ENCODE measurements around the gene BRD4. TPM values are rescaled to one million over a fixed set of nuclear protein-coding genes. Genes with fewer than 3 reads are reported as not detected.

BRD4 gene
- polyA plus RNA-seq, 3 donors: 3.7 to 19.2 (median 4.2) TPM

- TF ChIP-seq, protein P1, sequence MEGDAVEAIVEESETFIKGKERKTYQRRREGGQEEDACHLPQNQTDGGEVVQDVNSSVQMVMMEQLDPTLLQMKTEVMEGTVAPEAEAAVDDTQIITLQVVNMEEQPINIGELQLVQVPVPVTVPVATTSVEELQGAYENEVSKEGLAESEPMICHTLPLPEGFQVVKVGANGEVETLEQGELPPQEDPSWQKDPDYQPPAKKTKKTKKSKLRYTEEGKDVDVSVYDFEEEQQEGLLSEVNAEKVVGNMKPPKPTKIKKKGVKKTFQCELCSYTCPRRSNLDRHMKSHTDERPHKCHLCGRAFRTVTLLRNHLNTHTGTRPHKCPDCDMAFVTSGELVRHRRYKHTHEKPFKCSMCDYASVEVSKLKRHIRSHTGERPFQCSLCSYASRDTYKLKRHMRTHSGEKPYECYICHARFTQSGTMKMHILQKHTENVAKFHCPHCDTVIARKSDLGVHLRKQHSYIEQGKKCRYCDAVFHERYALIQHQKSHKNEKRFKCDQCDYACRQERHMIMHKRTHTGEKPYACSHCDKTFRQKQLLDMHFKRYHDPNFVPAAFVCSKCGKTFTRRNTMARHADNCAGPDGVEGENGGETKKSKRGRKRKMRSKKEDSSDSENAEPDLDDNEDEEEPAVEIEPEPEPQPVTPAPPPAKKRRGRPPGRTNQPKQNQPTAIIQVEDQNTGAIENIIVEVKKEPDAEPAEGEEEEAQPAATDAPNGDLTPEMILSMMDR (IDR thresholded peaks at IDR 0.05): no peak
- peaks cover 89 to 98% of the 10 kb centered on the region in 2 donors for H3K36me3 Mint-ChIP-seq
- no peaks in the 10 kb centered on the region for H3K27me3 ChIP-seq (ENCODE audit: control insufficient read depth in 2 of 2, insufficient read depth in 2 of 2, low read length in 2 of 2)
- H3K9me3 Mint-ChIP-seq: peaks cover 0 to 2% (median 0%) of the 10 kb centered on the region in 7 donors
- no peak for DNase-seq
- H4K20me1 ChIP-seq (ENCODE audit: insufficient read depth, low read length): peaks cover 100% of the 10 kb centered on the region
- H3K27me3 Mint-ChIP-seq (ENCODE audit: low read depth in 3 of 3): no peaks in the 10 kb centered on the region
- no peak overlapping the region for H3K4me2 ChIP-seq (replicated peaks; ENCODE audit: extremely low read depth, low read length, poor library complexity, severe bottlenecking)
- intact Hi-C loops (cut with micrococcal nuclease): no loop called here
- no peaks in the 10 kb centered on the region for H3K4me1 Mint-ChIP-seq
- no peaks in the 10 kb centered on the region for H3K9me3 ChIP-seq (replicated peaks in 1 of 2; ENCODE audit: control insufficient read depth in 1 of 2, insufficient read depth in 1 of 2, low read length in 2 of 2)
- no peak overlapping the region for H3K4me3 Mint-ChIP-seq
- H3K27ac Mint-ChIP-seq: peak overlapping the region in 2 of 7 donors; percentile 35 to 38
- no peak overlapping the region for H3K9ac ChIP-seq (ENCODE audit: insufficient read depth, low read length, poor library complexity, severe bottlenecking)
- WGBS (ENCODE audit: insufficient coverage): 94% methylated on average over 12 of the region's 22 CpGs
- no peak overlapping the region for H2AFZ ChIP-seq (ENCODE audit: insufficient read depth, low read depth, low read length, poor library complexity, severe bottlenecking)
- H3K79me2 ChIP-seq (ENCODE audit: insufficient read depth, low read length): peaks cover 33% of the 10 kb centered on the region
- no peak overlapping the region for H3K4me3 ChIP-seq (replicated peaks in 1 of 3; ENCODE audit: low read depth in 2 of 3, low read length in 3 of 3)
- H3K36me3 ChIP-seq (replicated peaks in 1 of 2; ENCODE audit: control insufficient read depth in 1 of 2, insufficient read depth in 2 of 2, low read length in 2 of 2): peaks cover 96 to 99% of the 10 kb centered on the region in 2 donors
- no peaks in the 10 kb centered on the region for H3K4me1 ChIP-seq (ENCODE audit: control insufficient read depth in 1 of 2, insufficient read depth in 2 of 2, low read length in 2 of 2)
- no peak overlapping the region for H3K27ac ChIP-seq (ENCODE audit: low read depth in 1 of 2, low read length in 2 of 2)
These were observed 76.9 kb downstream of the BRD4 start for GRCh38 chr19:15255359-15255990.

GRCh38 chr19:15254547-15254946 lies 77.8 kb downstream of the BRD4 start:
- Histone ChIP-seq H3K9ac (ENCODE audit: insufficient read depth, low read length, poor library complexity, severe bottlenecking) (no peak overlapping the region), H4K20me1 (ENCODE audit: insufficient read depth, low read length) (peaks cover 100% of the 10 kb centered on the region), H3K4me1 (ENCODE audit: control insufficient read depth in 1 of 2, insufficient read depth in 2 of 2, low read length in 2 of 2) (no peaks in the 10 kb centered on the region), H3K27me3 (ENCODE audit: control insufficient read depth in 2 of 2, insufficient read depth in 2 of 2, low read length in 2 of 2) (no peaks in the 10 kb centered on the region), H3K4me2 (replicated peaks; ENCODE audit: extremely low read depth, low read length, poor library complexity, severe bottlenecking) (no peak overlapping the region), H2AFZ (ENCODE audit: insufficient read depth, low read depth, low read length, poor library complexity, severe bottlenecking) (no peak overlapping the region), H3K4me3 (replicated peaks in 1 of 3; ENCODE audit: low read depth in 2 of 3, low read length in 3 of 3) (no peak overlapping the region), H3K27ac (ENCODE audit: low read depth in 1 of 2, low read length in 2 of 2) (no peak overlapping the region), H3K9me3 (replicated peaks in 1 of 2; ENCODE audit: control insufficient read depth in 1 of 2, insufficient read depth in 1 of 2, low read length in 2 of 2) (no peaks in the 10 kb centered on the region), H3K79me2 (ENCODE audit: insufficient read depth, low read length) (peaks cover 30% of the 10 kb centered on the region), H3K36me3 (replicated peaks in 1 of 2; ENCODE audit: control insufficient read depth in 1 of 2, insufficient read depth in 2 of 2, low read length in 2 of 2) (peaks cover 96 to 99% of the 10 kb centered on the region in 2 donors)
- H3K4me1 Mint-ChIP-seq: no peaks in the 10 kb centered on the region
- H3K36me3 Mint-ChIP-seq: peaks cover 84 to 97% of the 10 kb centered on the region in 2 donors
- TF ChIP-seq, protein P1 (IDR thresholded peaks at IDR 0.05): no peak
- H3K27ac Mint-ChIP-seq: peak overlapping the region in 1 of 7 donors; percentile 44
- 98% methylated on average over 10 of the region's 10 CpGs for WGBS (ENCODE audit: insufficient coverage)
- intact Hi-C loops (cut with micrococcal nuclease): loop anchor here in 1 of 2 donors (5.0 kb wide), 1 partner anchor 77 kb away; no protein-coding TSS in a partner anchor
- peaks cover 0 to 2% (median 0%) of the 10 kb centered on the region in 7 donors for H3K9me3 Mint-ChIP-seq
- no peak overlapping the region for H3K4me3 Mint-ChIP-seq
- H3K27me3 Mint-ChIP-seq (ENCODE audit: low read depth in 3 of 3): no peaks in the 10 kb centered on the region
- no peak for DNase-seq
